Measurements from ENCODE around the gene CCNL1. TPM values are rescaled to one million over a fixed set of nuclear protein-coding genes. Genes with fewer than 3 reads are reported as not detected.

The CCNL1 gene
- total and polyA plus RNA-seq, 7 experiments from 2014 or later = 65.4 to 1,170 (median 353) TPM

DNA sequence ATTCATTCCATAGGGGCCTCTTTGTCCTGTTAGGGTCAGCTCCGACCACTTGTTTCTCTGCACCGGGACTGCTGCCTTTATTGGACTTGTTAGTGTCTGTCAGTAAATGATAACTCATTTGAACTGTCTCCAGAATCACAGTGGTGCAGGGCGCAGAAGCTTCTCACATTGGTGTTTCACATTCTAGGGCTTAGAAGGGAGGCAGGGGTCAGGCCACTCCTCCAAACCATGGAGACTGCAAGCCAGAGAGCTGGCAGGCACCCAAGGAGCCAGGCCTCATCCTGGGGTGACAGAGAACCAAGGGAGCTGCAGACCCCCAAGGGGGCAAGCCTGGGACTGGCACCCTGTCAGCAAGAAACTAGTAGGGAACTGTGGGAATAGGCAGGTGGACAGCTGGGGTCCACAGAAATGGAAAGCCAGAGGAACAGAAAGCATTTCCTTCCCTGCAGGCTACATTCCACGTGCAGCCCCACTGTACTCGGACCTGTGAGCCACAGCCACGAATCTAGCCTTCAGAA is 49.1 kb downstream of the CCNL1 start:
- ATAC-seq (no peak), DNase-seq (no peak)
- Histone ChIP-seq H3K4me1 (ENCODE audit: control insufficient read depth in 2 of 2, insufficient read depth in 2 of 2, low read length in 2 of 2) (no peaks in the 10 kb centered on the region), H3K9me3 (ENCODE audit: control insufficient read depth in 2 of 3, low read length in 3 of 3) (no peaks in the 10 kb centered on the region), H3K36me3 (ENCODE audit: control insufficient read depth in 2 of 3, insufficient read depth in 3 of 3, low read length in 3 of 3) (no peaks in the 10 kb centered on the region), H3K27me3 (ENCODE audit: control insufficient read depth in 2 of 2, insufficient read depth in 2 of 2, low read length in 2 of 2) (no peaks in the 10 kb centered on the region), H3K4me3 (ENCODE audit: low read length) (no peak overlapping the region), H3K27ac (ENCODE audit: low read depth, low read length) (no peak overlapping the region)
- H3K4me1 Mint-ChIP-seq = peaks cover 0 to 18% (median 0%) of the 10 kb centered on the region in 7 donors
- H3K27ac Mint-ChIP-seq = no peak overlapping the region
- H3K36me3 Mint-ChIP-seq = no peaks in the 10 kb centered on the region
- ChIA-PET CTCF (interaction anchor here (0.6 kb wide), 1 partner anchor 570 kb away, joined by 5 read pairs; no protein-coding TSS in a partner anchor), POLR2A (interaction anchor here (1.1 to 2.6 kb wide), 2 partner anchors 11 to 22 kb away, joined by 3 to 6 read pairs; no protein-coding TSS in a partner anchor)
- no peaks in the 10 kb centered on the region for H3K27me3 Mint-ChIP-seq
- intact Hi-C loops (cut with micrococcal nuclease) = no loop called here
- H3K9me3 Mint-ChIP-seq = no peaks in the 10 kb centered on the region
- H3K4me3 Mint-ChIP-seq = no peak overlapping the region

DNA sequence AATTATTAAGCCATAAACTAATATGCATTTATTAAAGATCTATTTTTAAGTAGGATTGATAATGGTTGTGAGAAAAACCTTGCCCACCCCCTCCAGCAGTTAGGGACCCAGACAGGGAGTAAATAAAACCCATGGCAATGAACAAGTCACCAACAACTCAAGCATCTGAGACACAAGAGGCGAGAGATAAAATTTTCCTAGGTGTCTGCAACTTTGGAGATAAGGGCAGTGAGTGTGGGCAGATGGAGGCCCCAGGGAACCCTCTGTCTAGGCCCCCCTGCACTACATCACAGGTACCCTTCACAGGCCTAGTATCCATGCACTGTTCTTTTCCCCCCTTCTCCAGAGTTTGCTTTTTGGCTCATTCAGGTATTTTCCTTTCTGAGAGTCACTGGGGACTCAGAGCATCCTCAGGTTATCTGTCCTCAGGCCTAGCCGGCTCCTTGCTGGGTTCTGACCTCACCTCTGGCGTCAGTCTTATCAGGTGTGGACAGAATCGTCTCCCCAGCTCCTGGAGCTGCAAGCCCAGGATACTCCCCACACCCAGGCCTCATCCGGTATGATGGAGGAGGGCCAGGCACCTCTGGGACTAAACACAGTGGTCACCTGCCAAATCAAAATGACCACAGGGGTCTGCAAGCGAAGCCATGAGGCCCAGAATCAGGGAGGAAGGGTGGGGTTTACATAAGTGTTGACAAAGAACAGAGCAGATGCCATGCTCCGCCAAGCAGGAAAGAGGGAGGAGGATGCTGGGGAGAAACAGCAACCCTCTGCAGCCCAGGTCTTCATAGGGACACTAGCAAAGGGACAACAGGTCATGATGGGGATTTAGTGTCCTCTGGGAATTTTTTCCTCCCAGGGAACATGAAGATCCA is 50.4 kb downstream of the CCNL1 start:
- peaks cover 0 to 6% of the 10 kb centered on the region in 2 donors for H3K4me1 ChIP-seq (ENCODE audit: control insufficient read depth in 2 of 2, insufficient read depth in 2 of 2, low read length in 2 of 2)
- Mint-ChIP-seq H3K4me3 (no peak overlapping the region), H3K4me1 (peaks cover 0 to 28% (median 1%) of the 10 kb centered on the region in 7 donors), H3K27me3 (no peaks in the 10 kb centered on the region), H3K36me3 (no peaks in the 10 kb centered on the region), H3K9me3 (no peaks in the 10 kb centered on the region), H3K27ac (no peak overlapping the region)
- intact Hi-C loops (cut with micrococcal nuclease) = no loop called here
- H3K27ac ChIP-seq (ENCODE audit: low read depth, low read length) = no peak overlapping the region
- H3K36me3 ChIP-seq (ENCODE audit: control insufficient read depth in 2 of 3, insufficient read depth in 3 of 3, low read length in 3 of 3) = no peaks in the 10 kb centered on the region
- no peaks in the 10 kb centered on the region for H3K27me3 ChIP-seq (ENCODE audit: control insufficient read depth in 2 of 2, insufficient read depth in 2 of 2, low read length in 2 of 2)
- POLR2A ChIA-PET = interaction anchor here (1.1 kb wide), 1 partner anchor 21 kb away, joined by 3 read pairs; no protein-coding TSS in a partner anchor
- H3K9me3 ChIP-seq (ENCODE audit: control insufficient read depth in 2 of 3, low read length in 3 of 3) = no peaks in the 10 kb centered on the region
- ATAC-seq (no peak), DNase-seq (no peak)
- CTCF ChIA-PET = no interaction called here
- H3K4me3 ChIP-seq (ENCODE audit: low read length) = no peak overlapping the region

DNA sequence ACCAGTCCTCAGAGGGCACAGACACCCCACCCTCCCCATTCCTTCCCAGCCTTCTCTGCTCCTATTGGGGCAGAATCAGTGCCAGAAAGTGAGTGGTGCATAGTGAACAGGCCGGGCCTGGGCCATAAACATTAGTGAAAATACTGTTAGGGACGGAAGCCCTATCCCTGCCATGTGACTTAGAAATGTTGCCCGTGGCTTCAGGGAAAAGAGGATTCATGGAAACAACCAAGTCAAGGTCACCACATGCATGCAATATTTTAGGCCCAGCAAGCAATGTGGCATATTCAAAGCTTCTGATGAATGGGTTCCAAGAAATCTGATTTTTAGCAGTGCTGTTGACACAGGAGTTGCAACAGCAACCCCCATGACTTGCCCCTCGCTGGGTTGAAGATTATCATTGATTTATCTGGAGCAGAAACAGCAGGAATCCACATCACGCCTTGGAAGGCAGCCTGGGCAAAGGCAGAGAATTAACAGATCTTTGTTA is 52.3 kb downstream of the CCNL1 start:
- intact Hi-C loops (cut with micrococcal nuclease) = no loop called here
- Histone ChIP-seq H3K27ac (ENCODE audit: low read depth, low read length) (no peak overlapping the region), H3K4me3 (ENCODE audit: low read length) (no peak overlapping the region), H3K27me3 (ENCODE audit: control insufficient read depth in 2 of 2, insufficient read depth in 2 of 2, low read length in 2 of 2) (no peaks in the 10 kb centered on the region), H3K36me3 (ENCODE audit: control insufficient read depth in 2 of 3, insufficient read depth in 3 of 3, low read length in 3 of 3) (no peaks in the 10 kb centered on the region), H3K4me1 (ENCODE audit: control insufficient read depth in 2 of 2, insufficient read depth in 2 of 2, low read length in 2 of 2) (peaks cover 0 to 11% of the 10 kb centered on the region in 2 donors), H3K9me3 (ENCODE audit: control insufficient read depth in 2 of 3, low read length in 3 of 3) (no peaks in the 10 kb centered on the region)
- Mint-ChIP-seq H3K9me3 (no peaks in the 10 kb centered on the region), H3K4me3 (no peak overlapping the region), H3K27me3 (no peaks in the 10 kb centered on the region), H3K27ac (no peak overlapping the region), H3K36me3 (peaks cover 0 to under 1% (median 0%) of the 10 kb centered on the region in 5 donors), H3K4me1 (peaks cover 0 to 39% (median 7%) of the 10 kb centered on the region in 7 donors)
- ChIA-PET CTCF (interaction anchor here (1.2 kb wide), 1 partner anchor 23 kb away, joined by 6 read pairs; no protein-coding TSS in a partner anchor), POLR2A (no interaction called here)
- DNase-seq (no peak), ATAC-seq (no peak)

DNA sequence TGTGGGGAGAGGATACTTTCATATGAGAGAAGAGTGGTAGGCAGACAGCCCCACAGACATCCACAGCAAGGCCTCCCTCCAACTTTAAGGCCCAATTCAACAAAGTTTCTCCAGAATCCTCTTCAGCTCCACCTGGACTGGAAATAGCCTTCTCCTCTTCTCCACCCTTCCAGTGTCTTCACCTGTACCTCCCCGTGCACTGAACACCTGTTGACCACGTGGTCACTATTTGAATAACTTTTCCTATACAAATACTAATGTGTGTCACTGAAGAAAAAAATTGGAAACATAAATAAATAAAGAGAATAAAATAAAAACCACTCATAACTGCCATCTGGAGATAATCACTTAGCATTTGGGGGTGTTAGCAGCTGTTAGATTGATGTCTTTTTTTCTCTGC is 52.9 kb downstream of the CCNL1 start:
- Mint-ChIP-seq H3K27ac (peak overlapping the region in 1 of 9 donors; percentile 46), H3K9me3 (no peaks in the 10 kb centered on the region), H3K27me3 (no peaks in the 10 kb centered on the region), H3K4me3 (no peak overlapping the region), H3K36me3 (peaks cover 0 to 2% (median 0%) of the 10 kb centered on the region in 5 donors), H3K4me1 (peaks cover 0 to 41% (median 7%) of the 10 kb centered on the region in 7 donors)
- POLR2A ChIA-PET = no interaction called here
- Histone ChIP-seq H3K4me3 (ENCODE audit: low read length) (no peak overlapping the region), H3K9me3 (ENCODE audit: control insufficient read depth in 2 of 3, low read length in 3 of 3) (no peaks in the 10 kb centered on the region), H3K27ac (ENCODE audit: low read depth, low read length) (no peak overlapping the region), H3K36me3 (ENCODE audit: control insufficient read depth in 2 of 3, insufficient read depth in 3 of 3, low read length in 3 of 3) (no peaks in the 10 kb centered on the region), H3K4me1 (ENCODE audit: control insufficient read depth in 2 of 2, insufficient read depth in 2 of 2, low read length in 2 of 2) (peaks cover 0 to 11% of the 10 kb centered on the region in 2 donors), H3K27me3 (ENCODE audit: control insufficient read depth in 2 of 2, insufficient read depth in 2 of 2, low read length in 2 of 2) (no peaks in the 10 kb centered on the region)
- no peak for DNase-seq
- no peak for ATAC-seq
- intact Hi-C loops (cut with micrococcal nuclease) = no loop called here
- CTCF ChIA-PET = interaction anchor here (0.7 to 1.2 kb wide), 3 partner anchors 10 to 954 kb away, joined by 3 to 6 read pairs (median 5); no protein-coding TSS in a partner anchor

DNA sequence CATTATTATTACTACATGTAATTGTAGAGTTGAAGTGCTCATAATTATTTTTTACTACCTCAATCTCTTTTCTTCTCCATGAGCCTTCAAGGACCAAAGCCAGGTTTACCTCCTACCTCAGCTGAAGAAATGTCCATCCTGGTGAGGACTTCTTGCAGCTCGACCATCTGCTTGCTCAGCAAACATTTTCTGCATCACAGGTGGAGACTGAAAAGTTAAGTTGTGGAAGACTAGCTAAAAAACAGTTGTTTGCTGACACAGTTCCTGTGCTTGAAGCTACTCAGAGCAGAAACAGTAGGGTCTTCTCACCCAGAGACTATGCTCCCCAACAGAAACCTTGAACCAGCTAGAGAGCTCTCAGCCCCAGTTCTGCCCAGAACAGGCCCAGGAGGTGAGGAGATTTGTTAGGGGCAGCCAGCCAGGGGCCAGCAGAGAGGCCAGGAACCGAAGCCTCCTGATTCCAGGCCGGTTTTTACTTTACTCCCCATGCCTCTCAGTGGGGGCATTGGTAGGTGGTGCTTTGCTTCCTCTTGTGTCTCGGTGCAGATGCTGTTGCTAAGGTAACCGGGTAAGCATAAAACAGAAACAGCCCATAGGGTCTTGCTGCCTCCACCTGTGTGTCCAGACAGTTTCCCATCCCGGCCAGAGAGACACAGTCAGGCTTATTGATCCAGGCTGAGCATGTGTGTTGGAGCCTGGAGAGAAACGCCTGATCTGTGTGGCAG is 54.9 kb downstream of the CCNL1 start:
- no peak overlapping the region for H3K4me3 ChIP-seq (ENCODE audit: low read length)
- H3K9me3 ChIP-seq (ENCODE audit: control insufficient read depth in 2 of 3, low read length in 3 of 3) = no peaks in the 10 kb centered on the region
- ATAC-seq (peak; percentile 48), DNase-seq (no peak)
- H3K27ac Mint-ChIP-seq = peak overlapping the region in 4 of 9 donors; percentile 13 to 86 (median 31)
- peaks cover 0 to 2% (median 0%) of the 10 kb centered on the region in 5 donors for H3K36me3 Mint-ChIP-seq
- peaks cover 0 to 42% (median 7%) of the 10 kb centered on the region in 7 donors for H3K4me1 Mint-ChIP-seq
- H3K36me3 ChIP-seq (ENCODE audit: control insufficient read depth in 2 of 3, insufficient read depth in 3 of 3, low read length in 3 of 3) = no peaks in the 10 kb centered on the region
- ChIA-PET POLR2A (interaction anchor here (0.7 kb wide), 1 partner anchor 16 kb away, joined by 4 read pairs; no protein-coding TSS in a partner anchor), CTCF (interaction anchor here (0.9 to 1.0 kb wide), 2 partner anchors 13 to 32 kb away, joined by 3 read pairs; no protein-coding TSS in a partner anchor)
- no peaks in the 10 kb centered on the region for H3K27me3 Mint-ChIP-seq
- no peaks in the 10 kb centered on the region for H3K9me3 Mint-ChIP-seq
- no peaks in the 10 kb centered on the region for H3K27me3 ChIP-seq (ENCODE audit: control insufficient read depth in 2 of 2, insufficient read depth in 2 of 2, low read length in 2 of 2)
- no peak overlapping the region for H3K4me3 Mint-ChIP-seq
- H3K27ac ChIP-seq (ENCODE audit: low read depth, low read length) = no peak overlapping the region
- intact Hi-C loops (cut with micrococcal nuclease) = no loop called here
- peaks cover 0 to 11% of the 10 kb centered on the region in 2 donors for H3K4me1 ChIP-seq (ENCODE audit: control insufficient read depth in 2 of 2, insufficient read depth in 2 of 2, low read length in 2 of 2)

DNA sequence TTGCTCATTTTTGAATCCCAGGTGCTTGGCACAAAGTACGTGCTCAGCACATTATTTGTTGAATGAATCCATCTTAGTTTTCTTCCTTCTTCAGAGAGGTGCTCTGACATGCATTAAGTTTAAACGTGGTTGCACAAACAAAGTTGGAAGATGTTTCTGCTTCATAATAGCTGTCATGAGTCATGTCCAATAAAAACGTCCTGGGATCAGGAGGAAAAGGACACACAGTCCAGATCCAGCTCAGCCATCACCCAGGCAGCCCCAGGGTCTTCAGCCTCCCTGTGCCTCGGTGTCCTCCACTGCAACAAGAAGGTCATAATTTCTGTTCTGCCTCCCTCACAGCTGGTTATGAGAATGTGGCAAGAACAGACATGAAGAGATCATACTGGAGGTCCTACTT is 55.4 kb downstream of the CCNL1 start:
- no peak for DNase-seq
- CTCF ChIA-PET = interaction anchor here (1.0 kb wide), 1 partner anchor 14 kb away, joined by 3 read pairs; no protein-coding TSS in a partner anchor
- no peak overlapping the region for H3K27ac ChIP-seq (ENCODE audit: low read depth, low read length)
- POLR2A ChIA-PET = interaction anchor here (0.7 kb wide), 1 partner anchor 16 kb away, joined by 4 read pairs; no protein-coding TSS in a partner anchor
- Mint-ChIP-seq H3K27me3 (no peaks in the 10 kb centered on the region), H3K4me3 (peak overlapping the region in 1 of 10 donors; percentile 1), H3K27ac (peak overlapping the region in 3 of 9 donors; percentile 14 to 86 (median 51)), H3K9me3 (no peaks in the 10 kb centered on the region), H3K36me3 (peaks cover 0 to 2% (median 0%) of the 10 kb centered on the region in 5 donors), H3K4me1 (peaks cover 0 to 48% (median 7%) of the 10 kb centered on the region in 7 donors)
- ATAC-seq = no peak
- no peaks in the 10 kb centered on the region for H3K36me3 ChIP-seq (ENCODE audit: control insufficient read depth in 2 of 3, insufficient read depth in 3 of 3, low read length in 3 of 3)
- no peak overlapping the region for H3K4me3 ChIP-seq (ENCODE audit: low read length)
- no peaks in the 10 kb centered on the region for H3K27me3 ChIP-seq (ENCODE audit: control insufficient read depth in 2 of 2, insufficient read depth in 2 of 2, low read length in 2 of 2)
- no peaks in the 10 kb centered on the region for H3K9me3 ChIP-seq (ENCODE audit: control insufficient read depth in 2 of 3, low read length in 3 of 3)
- intact Hi-C loops (cut with micrococcal nuclease) = no loop called here
- H3K4me1 ChIP-seq (ENCODE audit: control insufficient read depth in 2 of 2, insufficient read depth in 2 of 2, low read length in 2 of 2) = peaks cover 0 to 11% of the 10 kb centered on the region in 2 donors
